Caco-2 (cell line): ENCODE data around the gene HOXD12. TPM values are rescaled to one million over a fixed set of nuclear protein-coding genes. Genes with fewer than 3 reads are reported as not detected.

Source experiments
- BruUV-seq: library from RNA; stranded (reverse); fragments of 400-500 nt; replicated peaks from 2 replicates; lab custom pipeline; 2021; lab: Mats Ljungman, UMichigan
- CTCF ChIA-PET: fragments of 300-600 bp; sonication (Branson Sonifier 250); formaldehyde crosslinking; loops from one replicate; lab custom pipeline; 2022; ENCODE audit warnings: antibody characterized with exemption; lab: Charles Lee
- POLR2A ChIA-PET: fragments of 300-600 bp; sonication (Branson Sonifier 250); formaldehyde crosslinking; loops from one replicate; lab custom pipeline; 2022; ENCODE audit warnings: antibody characterized with exemption; lab: Charles Lee
- DNase-seq, 2 experiments: peaks; one replicate each; pipeline versions ENCODE4 v3.0.0 to v3.0.0-alpha.2; 2020 to 2022
- H3K27me3 ChIP-seq: replicated peaks from 2 replicates; pipeline ENCODE4 v1.6.0; 2011; ENCODE audit warnings: low read length; ENCODE audit not compliant: control insufficient read depth, insufficient read depth
- H3K36me3 ChIP-seq: 2 replicates; pipeline ENCODE4 v1.5.1; 2011; ENCODE audit warnings: low read length; ENCODE audit not compliant: control insufficient read depth, insufficient read depth
- H3K4me1 ChIP-seq: fragments of 250-450 bp; sonication (Bioruptor Pico); 2 replicates; pipeline ENCODE4 v1.5.1; 2020; ENCODE audit warnings: mild to moderate bottlenecking
- H3K4me3 ChIP-seq: 2 replicates; pipeline ENCODE4 v1.5.1; 2011; ENCODE audit warnings: low read depth, mild to moderate bottlenecking, control low read depth, low read length
- H3K9me3 ChIP-seq: fragments of 250-450 bp; sonication (Bioruptor Pico); 2 replicates; pipeline ENCODE4 v1.5.1; 2020; ENCODE audit warnings: mild to moderate bottlenecking, moderate library complexity
- H3K27ac Mint-ChIP-seq: one replicate; pipeline ENCODE4 v1.8.0; 2022; ENCODE audit warnings: mixed read lengths; ENCODE audit not compliant: unreplicated experiment
- H3K27me3 Mint-ChIP-seq: one replicate; pipeline ENCODE4 v1.8.0; 2022; ENCODE audit warnings: mixed read lengths; ENCODE audit not compliant: insufficient read depth, unreplicated experiment
- H3K36me3 Mint-ChIP-seq: one replicate; pipeline ENCODE4 v1.8.0; 2022; ENCODE audit warnings: mild to moderate bottlenecking, mixed read lengths; ENCODE audit not compliant: insufficient read depth, unreplicated experiment
- H3K4me1 Mint-ChIP-seq: one replicate; pipeline ENCODE4 v1.8.0; 2022; ENCODE audit warnings: low read depth, mixed read lengths; ENCODE audit not compliant: unreplicated experiment
- H3K4me3 Mint-ChIP-seq: one replicate; pipeline ENCODE4 v1.8.0; 2022; ENCODE audit warnings: mild to moderate bottlenecking, moderate library complexity, mixed read lengths; ENCODE audit not compliant: unreplicated experiment
- H3K9me3 Mint-ChIP-seq: one replicate; pipeline ENCODE4 v1.8.0; 2022; ENCODE audit warnings: mixed read lengths; ENCODE audit not compliant: unreplicated experiment
- CTCF ChIP-seq, 2 experiments: fragments of 200-600 bp in 1 of 2; IDR thresholded peaks; 1 replicate in 1 of 2; 2 replicates in 1 of 2; pipeline versions ENCODE4 v1.5.1 to v1.8.0; 2011 to 2022; ENCODE audit warnings: antibody characterized with exemption in 1 of 2, control low read depth in 1 of 2, inconsistent platforms in 1 of 2, low read depth in 1 of 2, low read length in 1 of 2, mild to moderate bottlenecking in 1 of 2, moderate library complexity in 1 of 2; ENCODE audit not compliant: insufficient read depth in 1 of 2, severe bottlenecking in 1 of 2, unreplicated experiment in 1 of 2
- intact Hi-C: fragments of 100-400 bp; cut with micrococcal nuclease; formaldehyde crosslinking; loops from one replicate; pipeline ENCODE4 v1.10.0; 2022; ENCODE audit not compliant: unreplicated experiment
- total RNA-seq: library from RNA; stranded (reverse); gene quantifications from 2 replicates; pipeline ENCODE4 v1.2.3, GENCODE V29; 2022

The HOXD12 gene
- total RNA-seq, 1 experiment from 2014 or later, result not detected

DNA sequence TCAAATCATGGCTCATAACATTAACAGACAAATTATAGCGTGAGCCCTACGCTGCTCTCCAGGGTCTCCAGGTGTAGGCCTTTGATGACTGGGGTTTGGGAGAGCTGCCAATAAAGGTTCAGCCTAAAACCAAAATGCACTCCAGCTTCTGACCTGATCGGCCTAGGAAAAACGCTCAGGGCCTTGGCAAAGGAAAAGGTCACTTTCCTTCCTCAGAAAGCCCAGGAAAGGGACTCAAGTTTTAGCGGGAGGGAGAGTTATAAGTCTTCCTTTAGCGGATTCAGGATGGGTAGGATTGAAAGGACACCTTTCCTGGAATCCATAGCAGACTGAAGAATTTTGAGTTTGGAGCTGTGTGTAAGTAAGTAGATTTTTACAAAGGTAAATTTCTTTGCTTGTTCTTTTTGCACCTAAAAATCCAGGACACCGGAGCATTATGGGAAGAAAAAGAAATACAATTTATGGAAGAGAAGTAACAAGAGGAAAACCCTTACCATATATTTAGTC lies 24.6 kb upstream of the HOXD12 start:
- Mint-ChIP-seq H3K4me3 (no peak overlapping the region), H3K27ac (no peak overlapping the region), H3K27me3 (peaks cover 29% of the 10 kb centered on the region), H3K9me3 (no peaks in the 10 kb centered on the region), H3K4me1 (peaks cover 7% of the 10 kb centered on the region), H3K36me3 (no peaks in the 10 kb centered on the region)
- Histone ChIP-seq H3K9me3 (no peaks in the 10 kb centered on the region), H3K27me3 (peaks cover 3% of the 10 kb centered on the region; the same call in 1 of the 2 replicates), H3K4me3 (no peak overlapping the region), H3K36me3 (no peaks in the 10 kb centered on the region), H3K4me1 (0 out of 2 replicates have a peak, but pooled peaks cover 3% of the 10 kb centered on the region)
- intact Hi-C loops, result no loop called here
- no peak for DNase-seq
- no peak for TF ChIP-seq CTCF (IDR thresholded peaks at IDR 0.05; ENCODE audit: insufficient read depth in 1 of 2, low read depth in 1 of 2, low read length in 1 of 2, severe bottlenecking in 1 of 2, unreplicated experiment in 1 of 2)
- ChIA-PET CTCF (interaction anchor here (0.5 kb wide), 1 partner anchor 754 kb away, joined by 4 read pairs; no protein-coding TSS in a partner anchor), POLR2A (no interaction called here)
- BruUV-seq, result no TSS peak

DNA sequence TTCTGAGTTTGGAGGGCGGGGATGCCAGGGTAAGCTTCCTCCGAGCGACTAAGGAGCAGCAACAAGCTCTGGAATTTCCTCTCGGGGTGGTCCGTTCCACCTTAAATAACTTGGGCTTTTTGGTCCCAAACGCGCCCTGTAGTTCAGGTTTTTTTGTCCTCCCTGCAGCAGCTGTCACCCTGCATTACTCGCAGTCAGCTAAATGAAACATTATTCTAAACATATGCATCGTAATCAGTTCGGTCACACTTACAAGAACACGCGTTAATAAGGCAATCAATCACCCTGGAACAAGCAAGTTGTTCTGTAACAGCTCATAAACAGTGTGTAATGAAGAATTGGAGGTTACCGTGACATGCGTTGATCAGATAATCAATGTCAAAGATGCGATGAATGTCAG lies 24.1 kb upstream of the HOXD12 start:
- no peak for TF ChIP-seq CTCF (IDR thresholded peaks at IDR 0.05; ENCODE audit: insufficient read depth in 1 of 2, low read depth in 1 of 2, low read length in 1 of 2, severe bottlenecking in 1 of 2, unreplicated experiment in 1 of 2)
- H3K36me3 Mint-ChIP-seq, result no peaks in the 10 kb centered on the region

DNA sequence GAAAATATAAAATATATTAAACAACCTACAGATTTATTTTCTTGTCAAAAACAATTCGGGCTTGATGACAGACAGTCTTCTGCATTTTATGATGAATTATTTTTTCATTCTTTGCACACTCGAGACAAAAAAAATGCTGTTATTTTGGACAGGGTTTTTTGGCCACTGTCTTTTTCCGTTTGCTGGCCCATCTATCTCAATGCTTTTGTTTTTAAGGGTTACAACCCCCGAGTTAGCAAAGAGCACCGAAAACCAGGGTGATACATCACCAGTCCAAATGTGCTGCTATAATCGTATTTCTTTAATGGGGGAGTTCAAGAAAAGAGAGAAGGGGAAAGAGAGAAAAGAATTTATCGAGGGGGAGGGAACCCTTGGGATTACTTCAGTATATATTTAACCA lies 23.5 kb upstream of the HOXD12 start:
- Histone ChIP-seq H3K9me3 (peaks cover 6% of the 10 kb centered on the region), H3K27me3 (peaks cover 6% of the 10 kb centered on the region), H3K4me3 (no peak overlapping the region), H3K36me3 (no peaks in the 10 kb centered on the region), H3K4me1 (0 out of 2 replicates have a peak, but pooled peaks cover 3% of the 10 kb centered on the region)
- CTCF ChIA-PET, result no interaction called here
- Mint-ChIP-seq H3K4me1 (peaks cover 7% of the 10 kb centered on the region), H3K4me3 (no peak overlapping the region), H3K27ac (no peak overlapping the region), H3K36me3 (no peaks in the 10 kb centered on the region), H3K27me3 (peaks cover 32% of the 10 kb centered on the region), H3K9me3 (no peaks in the 10 kb centered on the region)
- no peak for DNase-seq
- POLR2A ChIA-PET, result no interaction called here
- intact Hi-C loops, result no loop called here
- BruUV-seq, result no TSS peak
- no peak for TF ChIP-seq CTCF (IDR thresholded peaks at IDR 0.05; ENCODE audit: insufficient read depth in 1 of 2, low read depth in 1 of 2, low read length in 1 of 2, severe bottlenecking in 1 of 2, unreplicated experiment in 1 of 2)

More for the DNA sequence above, 24.1 kb upstream of the HOXD12 start:
- no peaks in the 10 kb centered on the region for H3K9me3 Mint-ChIP-seq
- CTCF ChIA-PET, result interaction anchor here (0.5 kb wide), 1 partner anchor 755 kb away, joined by 4 read pairs; no protein-coding TSS in a partner anchor
- DNase-seq, result no peak
- POLR2A ChIA-PET, result no interaction called here
- no peak overlapping the region for H3K4me3 Mint-ChIP-seq
- Histone ChIP-seq H3K36me3 (no peaks in the 10 kb centered on the region), H3K4me1 (0 out of 2 replicates have a peak, but pooled peaks cover 3% of the 10 kb centered on the region), H3K27me3 (peaks cover 3% of the 10 kb centered on the region; the same call in 1 of the 2 replicates), H3K4me3 (no peak overlapping the region), H3K9me3 (peaks cover under 1% of the 10 kb centered on the region; the same call in 1 of the 2 replicates)
- no TSS peak for BruUV-seq
- intact Hi-C loops, result no loop called here
- peaks cover 29% of the 10 kb centered on the region for H3K27me3 Mint-ChIP-seq
- peaks cover 7% of the 10 kb centered on the region for H3K4me1 Mint-ChIP-seq
- H3K27ac Mint-ChIP-seq, result no peak overlapping the region
